ENCODE data around the gene BEND6. TPM values are rescaled to one million over a fixed set of nuclear protein-coding genes. Genes with fewer than 3 reads are reported as not detected.
A peak's percentile ranks its signal among the peaks of the same experiment; 100 is the strongest.

BEND6 gene
- total RNA-seq, 3 donors from 2014 or later (not counting 1 experiment from before 2014, with no cell fraction given): not detected

GRCh38 chr6:56961151-56961550, 6.2 kb downstream of the BEND6 start:
- no peaks in the 10 kb centered on the region for H3K4me1 Mint-ChIP-seq
- H3K36me3 ChIP-seq (ENCODE audit: control insufficient read depth, insufficient read depth, low read length): no peaks in the 10 kb centered on the region
- H3K4me1 ChIP-seq (ENCODE audit: control insufficient read depth, insufficient read depth, low read length): no peaks in the 10 kb centered on the region
- H3K27ac ChIP-seq (ENCODE audit: low read length): no peak overlapping the region
- no peak overlapping the region for H3K4me3 Mint-ChIP-seq
- H3K9me3 ChIP-seq (ENCODE audit: control insufficient read depth, insufficient read depth, low read length): no peaks in the 10 kb centered on the region
- H3K9me3 Mint-ChIP-seq: no peaks in the 10 kb centered on the region
- no peaks in the 10 kb centered on the region for H3K27me3 ChIP-seq (ENCODE audit: control insufficient read depth, insufficient read depth, low read length)
- ATAC-seq (no peak), DNase-seq (peak in 1 of 2 donors; percentile 3)
- TF ChIP-seq CTCF (IDR thresholded peaks at IDR 0.05): no peak
- intact Hi-C loops (cut with micrococcal nuclease): no loop called here
- no peak overlapping the region for H3K4me3 ChIP-seq (ENCODE audit: low read length)
- peaks cover 15 to 21% of the 10 kb centered on the region in 2 donors for H3K27me3 Mint-ChIP-seq (ENCODE audit: low read depth in 2 of 2)
- no peak overlapping the region for H3K27ac Mint-ChIP-seq
- 82% methylated on average over 2 of the region's 2 CpGs for WGBS (ENCODE audit: insufficient coverage)
- H3K36me3 Mint-ChIP-seq: no peaks in the 10 kb centered on the region

GRCh38 chr6:56962441-56962840, 7.5 kb downstream of the BEND6 start:
- H3K27me3 ChIP-seq (ENCODE audit: control insufficient read depth, insufficient read depth, low read length): no peaks in the 10 kb centered on the region
- Mint-ChIP-seq H3K27ac (no peak overlapping the region), H3K4me3 (no peak overlapping the region), H3K36me3 (no peaks in the 10 kb centered on the region), H3K9me3 (no peaks in the 10 kb centered on the region), H3K27me3 (ENCODE audit: low read depth in 2 of 2) (peaks cover 17 to 20% of the 10 kb centered on the region in 2 donors), H3K4me1 (no peaks in the 10 kb centered on the region)
- H3K9me3 ChIP-seq (ENCODE audit: control insufficient read depth, insufficient read depth, low read length): no peaks in the 10 kb centered on the region
- no peak overlapping the region for H3K27ac ChIP-seq (ENCODE audit: low read length)
- no peaks in the 10 kb centered on the region for H3K4me1 ChIP-seq (ENCODE audit: control insufficient read depth, insufficient read depth, low read length)
- WGBS (ENCODE audit: insufficient coverage): 100% methylated on average over 2 of the region's 2 CpGs
- ATAC-seq (no peak), DNase-seq (no peak)
- H3K36me3 ChIP-seq (ENCODE audit: control insufficient read depth, insufficient read depth, low read length): no peaks in the 10 kb centered on the region
- intact Hi-C loops (cut with micrococcal nuclease): loop anchor here (2.0 kb wide), 1 partner anchor 52 kb away; no protein-coding TSS in a partner anchor
- TF ChIP-seq CTCF (IDR thresholded peaks at IDR 0.05): no peak
- no peak overlapping the region for H3K4me3 ChIP-seq (ENCODE audit: low read length)

- intact Hi-C loops (cut with micrococcal nuclease): loop anchor here (2.0 kb wide), 1 partner anchor 52 kb away; no protein-coding TSS in a partner anchor
- WGBS (ENCODE audit: insufficient coverage): 96% methylated on average over 3 of the region's 3 CpGs
- H3K9me3 Mint-ChIP-seq: no peaks in the 10 kb centered on the region
Observed at GRCh38 chr6:56963043-56963442, 8.1 kb downstream of the BEND6 start.

More at GRCh38 chr6:56963043-56963442, 8.1 kb downstream of the BEND6 start:
- ATAC-seq: no peak
- Mint-ChIP-seq H3K27me3 (ENCODE audit: low read depth in 2 of 2) (peaks cover 11 to 21% of the 10 kb centered on the region in 2 donors), H3K4me1 (no peaks in the 10 kb centered on the region), H3K27ac (no peak overlapping the region), H3K36me3 (no peaks in the 10 kb centered on the region), H3K4me3 (no peak overlapping the region)
- H3K36me3 ChIP-seq (ENCODE audit: control insufficient read depth, insufficient read depth, low read length): no peaks in the 10 kb centered on the region
- no peaks in the 10 kb centered on the region for H3K9me3 ChIP-seq (ENCODE audit: control insufficient read depth, insufficient read depth, low read length)
- no peak for TF ChIP-seq CTCF (IDR thresholded peaks at IDR 0.05)
- no peak overlapping the region for H3K27ac ChIP-seq (ENCODE audit: low read length)
- H3K4me1 ChIP-seq (ENCODE audit: control insufficient read depth, insufficient read depth, low read length): no peaks in the 10 kb centered on the region
- DNase-seq: no peak
- no peak overlapping the region for H3K4me3 ChIP-seq (ENCODE audit: low read length)
- no peaks in the 10 kb centered on the region for H3K27me3 ChIP-seq (ENCODE audit: control insufficient read depth, insufficient read depth, low read length)

Measured in natural killer cell (primary cell).